GM21526 (cell line): ENCODE data around the gene FBXO3.

Experiments
- ATAC-seq: cut with Tn5 transposase; IDR thresholded peaks from one replicate; pipeline ENCODE4 v1.9.1; 2021; ENCODE audit warnings: moderate library complexity; ENCODE audit not compliant: unreplicated experiment, low FRiP score

FBXO3 gene

DNA sequence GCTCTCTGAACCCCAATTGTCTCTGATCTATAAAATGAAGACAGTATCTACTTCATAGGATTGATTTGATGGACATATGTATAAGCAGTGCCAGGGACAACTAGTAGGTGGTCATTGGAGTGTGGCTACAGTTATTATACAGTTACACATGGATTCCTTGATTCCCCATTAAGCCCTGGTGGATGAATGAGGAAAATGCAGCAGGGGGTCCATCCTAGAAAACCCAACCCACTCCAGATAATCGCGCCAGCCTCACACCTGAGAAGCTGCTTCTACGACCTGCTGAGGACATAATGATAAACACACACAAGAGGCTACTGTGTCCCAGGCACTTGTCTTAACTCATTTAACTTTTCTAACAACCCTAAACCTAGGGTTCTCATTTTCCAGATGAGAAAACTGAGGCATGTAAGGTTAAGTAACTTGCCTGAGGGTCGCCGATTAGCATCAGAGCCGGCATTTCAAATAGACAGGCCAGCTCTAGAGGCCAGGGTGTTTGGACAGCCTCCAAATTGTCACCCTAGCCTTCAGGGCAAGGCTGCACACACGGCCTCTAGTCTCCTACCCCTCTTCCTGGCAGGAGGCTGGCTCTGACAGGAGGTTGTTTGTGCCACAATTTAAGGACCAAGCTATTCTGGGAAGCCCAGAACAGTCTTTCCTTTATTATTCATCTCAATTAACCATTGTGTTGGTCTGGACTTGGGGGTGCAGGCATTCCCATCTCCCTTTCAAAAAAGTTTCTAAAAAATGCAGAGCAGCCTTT, 69.9 kb downstream of the FBXO3 start:
- no peak for ATAC-seq

DNA sequence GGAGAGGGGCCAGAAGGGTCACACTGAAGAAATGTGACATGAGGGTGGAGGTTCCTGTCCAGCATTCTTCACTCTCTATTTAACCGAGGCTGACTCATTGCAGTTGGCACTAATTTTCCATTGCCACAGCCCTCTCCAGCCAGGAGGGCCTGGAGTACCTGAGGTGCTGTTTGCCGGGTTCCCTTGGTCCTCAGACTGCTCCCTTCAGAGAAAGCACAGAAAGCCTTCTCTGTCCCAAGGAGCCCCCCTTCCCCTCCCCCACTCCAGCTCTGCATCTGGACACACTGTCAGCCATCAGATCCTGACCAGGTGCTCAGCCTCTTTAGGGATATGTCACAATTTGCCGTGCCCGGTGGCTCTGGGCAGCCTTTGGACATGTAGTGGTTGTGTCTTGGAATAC, 70.5 kb downstream of the FBXO3 start:
- no peak for ATAC-seq

- no peak for ATAC-seq
These were observed 71.1 kb downstream of the FBXO3 start for GRCh38 chr11:33703234-33703633.

- no peak for ATAC-seq
These were observed 72.8 kb downstream of the FBXO3 start for GRCh38 chr11:33701302-33702230.

DNA sequence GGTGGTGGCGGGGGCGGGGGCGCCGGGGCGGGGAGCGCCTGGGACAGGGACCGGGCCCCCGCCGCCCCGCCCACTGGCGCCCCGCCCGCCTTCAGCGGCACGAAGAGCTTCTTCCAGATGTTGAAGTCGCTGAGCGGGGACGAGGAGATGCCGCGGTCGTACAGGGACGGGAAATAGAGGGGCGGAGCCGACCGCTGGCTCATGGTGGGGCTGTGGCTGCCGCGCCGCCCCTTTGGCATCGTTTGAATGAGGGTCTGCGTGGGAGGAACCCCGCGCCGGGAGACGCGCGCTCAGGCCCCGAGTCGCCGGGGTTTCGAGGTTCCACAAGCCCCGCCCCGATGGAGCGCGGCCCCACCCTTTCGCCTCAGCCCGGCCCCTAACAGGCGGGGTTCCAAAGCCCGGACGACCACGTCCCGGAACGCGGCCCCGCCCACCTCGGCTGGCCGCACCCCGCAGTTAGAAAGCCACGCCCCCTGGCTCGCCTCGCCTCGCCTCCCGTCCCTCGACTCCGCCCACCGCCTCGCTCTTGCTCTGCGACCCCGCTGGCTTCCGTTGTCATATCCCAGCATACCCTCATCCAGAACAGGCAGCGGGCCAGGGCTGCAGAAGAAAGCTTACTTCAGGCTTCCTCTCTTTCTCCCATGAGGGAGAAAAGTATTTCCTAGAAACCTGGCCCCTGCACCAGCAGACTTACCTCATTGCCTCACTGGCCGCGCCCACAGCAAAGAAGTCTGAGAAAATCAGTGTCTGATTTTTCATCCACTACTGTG, 73.6 kb downstream of the FBXO3 start, which contains the start of gene C11orf91:
TSS of gene C11orf91 (minus strand) at position 325 of the 770 bp plus-strand sequence. CDS start at position 239, 86 bp downstream.
- peak; percentile 88 for ATAC-seq

DNA sequence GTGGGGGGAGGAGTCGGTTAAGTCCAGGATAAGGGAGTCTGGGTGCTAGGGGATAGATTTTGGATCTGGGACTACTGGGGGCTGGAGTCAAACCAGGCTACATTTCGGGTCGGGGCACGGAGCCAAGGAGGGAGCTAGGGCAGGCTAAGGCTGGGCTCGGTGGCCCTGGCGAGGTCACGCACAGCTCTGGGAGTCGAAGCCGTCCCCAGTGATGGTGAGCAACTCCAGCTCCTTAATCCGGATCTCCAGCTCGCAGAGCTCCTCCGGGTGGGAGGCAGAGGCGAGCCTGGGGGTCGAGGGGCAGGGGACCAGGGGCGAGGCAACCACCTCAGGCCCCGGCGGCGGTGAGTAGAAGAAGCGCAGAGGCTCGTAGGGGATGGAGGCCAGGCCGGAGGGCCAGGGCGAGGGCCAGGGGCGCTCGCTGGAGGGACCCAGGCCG, 74.2 kb downstream of the FBXO3 start:
- no peak for ATAC-seq

GRCh38 chr11:33699515-33700062, 74.7 kb downstream of the FBXO3 start:
- no peak for ATAC-seq

- ATAC-seq, result no peak
These were observed 75.4 kb downstream of the FBXO3 start for GRCh38 chr11:33698921-33699320.

DNA sequence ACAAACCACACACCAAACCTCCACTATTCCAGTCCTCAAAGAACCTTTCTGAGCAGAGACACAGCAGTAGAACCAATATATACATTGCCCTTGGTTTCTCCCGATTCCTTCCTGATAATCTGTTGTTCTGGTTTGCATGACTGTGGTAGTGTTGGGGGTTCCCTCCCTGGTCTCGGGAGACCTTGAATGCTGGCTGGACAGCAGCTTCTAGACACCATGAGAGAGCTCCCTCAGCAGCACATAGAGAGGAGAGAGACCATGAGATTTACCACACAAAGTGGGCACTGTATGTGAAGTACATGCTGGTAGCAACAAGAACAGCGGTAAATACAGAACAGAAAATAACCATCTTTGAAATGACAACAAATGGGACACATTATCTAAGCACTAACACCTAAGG, 76.3 kb downstream of the FBXO3 start:
- no peak for ATAC-seq

GRCh38 chr11:33696931-33697638, 77.2 kb downstream of the FBXO3 start:
- no peak for ATAC-seq

- ATAC-seq, result no peak
These were observed 77.9 kb downstream of the FBXO3 start for GRCh38 chr11:33696411-33696810.

- ATAC-seq, result no peak
These were observed 79.2 kb downstream of the FBXO3 start for GRCh38 chr11:33695051-33695566.

GRCh38 chr11:33694346-33695050, 79.8 kb downstream of the FBXO3 start:
- no peak for ATAC-seq

DNA sequence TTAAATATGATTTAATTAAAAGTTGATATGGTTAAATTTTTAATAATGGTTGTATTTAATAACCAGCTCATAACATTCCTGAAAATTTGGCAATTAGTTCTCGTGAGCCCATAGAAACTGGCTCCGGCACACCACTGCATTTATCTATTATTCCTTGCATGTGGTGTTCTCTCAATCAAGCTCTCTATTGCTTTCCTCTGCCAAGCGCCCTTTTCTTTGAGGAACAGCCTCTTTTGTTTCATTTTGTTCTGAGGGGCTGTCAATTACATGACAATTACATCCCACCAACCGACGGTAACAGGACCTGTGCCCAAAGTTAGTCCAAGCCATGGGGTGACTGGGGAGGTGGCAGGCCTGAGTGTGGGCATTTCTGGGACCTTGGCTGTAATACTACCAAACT, 81.8 kb downstream of the FBXO3 start:
- no peak for ATAC-seq

DNA sequence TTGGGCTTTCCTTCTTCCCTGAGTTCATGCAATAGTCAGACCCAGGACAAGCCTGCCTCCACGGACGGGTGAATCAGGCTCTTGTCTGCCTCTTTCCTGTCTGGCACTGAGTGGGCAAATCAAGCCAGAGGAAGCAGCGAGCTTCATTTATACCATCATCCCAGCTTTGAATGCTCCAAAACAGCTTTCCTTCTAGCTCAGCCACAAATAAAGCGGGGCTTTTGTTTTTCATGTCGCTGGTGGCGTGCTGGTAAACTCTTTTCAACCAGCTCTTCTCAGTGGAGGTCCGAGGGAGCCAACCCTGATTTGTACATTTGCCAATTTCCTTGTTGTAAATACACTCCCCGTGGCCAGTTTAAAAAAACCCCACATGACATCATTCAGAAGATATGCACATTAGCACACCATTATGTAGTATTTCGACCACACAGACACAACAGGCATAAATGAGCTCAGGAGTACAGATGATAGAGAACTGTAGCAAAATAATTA, 82.3 kb downstream of the FBXO3 start:
- no peak for ATAC-seq

DNA sequence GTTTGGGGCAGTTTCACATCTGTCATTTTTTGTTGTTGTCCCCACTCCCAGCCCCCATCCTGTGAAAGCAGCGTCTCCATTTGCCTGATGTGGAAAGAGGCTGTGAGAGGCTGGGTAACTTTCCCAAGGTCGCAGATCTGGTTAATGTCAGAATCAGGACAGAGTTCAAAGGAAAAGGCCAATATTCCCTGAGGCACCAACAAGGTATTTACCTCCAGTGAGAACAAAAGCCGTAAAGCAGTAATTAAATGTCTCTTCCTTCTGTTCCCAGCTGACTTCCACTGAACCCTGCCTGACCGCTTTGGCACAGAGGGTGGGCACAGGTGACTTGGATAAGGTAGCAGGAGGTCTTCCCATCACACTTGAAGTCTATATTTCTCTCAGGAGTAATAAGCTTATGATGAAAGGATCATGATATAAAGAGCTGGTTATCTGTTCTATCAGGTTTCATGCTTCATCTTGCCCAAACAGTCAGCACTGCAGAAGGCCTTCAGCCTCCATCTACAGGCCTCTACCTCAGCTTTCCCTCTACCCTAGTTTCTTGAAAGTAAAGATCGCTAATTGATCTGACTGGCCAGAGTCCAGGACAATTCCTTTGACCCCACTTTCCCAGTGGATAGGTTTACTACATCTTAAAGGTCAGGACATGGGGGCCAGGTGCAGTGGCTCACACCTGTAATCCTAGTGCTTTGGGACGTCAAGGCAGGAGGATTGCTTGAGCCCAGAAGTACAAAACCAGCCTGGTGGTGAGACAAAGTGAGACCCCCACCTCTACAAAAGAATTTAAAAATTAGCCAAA, 83.1 kb downstream of the FBXO3 start:
- ATAC-seq, result no peak
